ENCODE results near the gene ANKIB1.

DNA sequence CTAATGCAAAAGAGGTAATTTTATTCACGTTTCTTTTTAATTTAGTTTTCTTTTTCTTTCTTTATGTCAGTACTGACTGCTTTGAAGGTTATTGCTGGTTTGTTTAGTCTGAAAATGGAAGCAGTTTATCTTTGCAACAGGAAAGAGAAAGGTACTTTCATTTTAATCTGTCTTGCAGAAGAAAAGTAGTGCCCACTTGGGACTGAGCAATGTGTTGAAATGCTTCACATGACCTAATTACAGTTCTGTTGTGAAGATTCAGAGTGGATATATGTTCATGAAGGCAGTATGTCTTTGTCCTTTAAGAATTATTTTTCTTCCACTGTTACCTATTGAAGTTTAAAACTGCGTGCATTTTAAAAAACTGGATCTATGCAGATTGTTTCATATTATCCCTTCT, 80.1 kb downstream of the ANKIB1 start:
- TF ChIP-seq YY1 (IDR thresholded peaks at IDR 0.05; ENCODE audit: insufficient read depth, insufficient read length) = no peak
- TF ChIP-seq ZNF274 (IDR thresholded peaks at IDR 0.05; ENCODE audit: low read depth, low read length) = no peak
- TF ChIP-seq SUZ12 (IDR thresholded peaks at IDR 0.05; ENCODE audit: extremely low read depth, insufficient read depth, insufficient read length) = no peak

All from NT2/D1 (cell line).